IMR-90 (cell line): Measurements from ENCODE around the gene SALL4. TPM values are rescaled to one million over a fixed set of nuclear protein-coding genes. Genes with fewer than 3 reads are reported as not detected.

ENCODE experiments used
- ATAC-seq: fragments of 200-7000 bp; cut with Tn5 transposase; 2 replicates; pipeline ENCODE4 v1.9.1; 2020; ENCODE audit warnings: low read depth, mild to moderate bottlenecking, moderate library complexity
- BruUV-seq: library from RNA; stranded (reverse); fragments of 400-500 nt; replicated peaks from 2 replicates; lab custom pipeline; 2021; lab: Mats Ljungman, UMichigan
- CTCF ChIA-PET: fragments of 300-600 bp; formaldehyde crosslinking; extraction: SDS; loops from one replicate; lab custom pipeline; 2021; ENCODE audit warnings: antibody characterized with exemption; lab: Yijun Ruan, JAX
- POLR2A ChIA-PET: fragments of 300-600 bp; sonication (Branson Sonifier 250); formaldehyde crosslinking; loops from one replicate; lab custom pipeline; 2022; ENCODE audit warnings: antibody characterized with exemption; ENCODE audit not compliant: unreplicated experiment; lab: Charles Lee
- DNase-seq: peaks from one replicate; pipeline ENCODE4 v3.0.0; 2013
- H2AFZ ChIP-seq: replicated peaks from 2 replicates; pipeline ENCODE3; 2013; ENCODE audit warnings: low read length, mild to moderate bottlenecking; ENCODE audit not compliant: poor library complexity
- H2AK5ac ChIP-seq: 2 replicates; pipeline ENCODE4 v1.6.1; 2013; ENCODE audit warnings: low read depth, low read length, inconsistent platforms
- H2AK9ac ChIP-seq: replicated peaks from 2 replicates; pipeline ENCODE3; 2013; ENCODE audit warnings: mild to moderate bottlenecking, low read depth, low read length, moderate library complexity; ENCODE audit not compliant: poor library complexity
- H2BK120ac ChIP-seq: 2 replicates; pipeline ENCODE4 v1.6.1; 2013; ENCODE audit warnings: low read depth, low read length, inconsistent platforms
- H2BK15ac ChIP-seq: 3 replicates; pipeline ENCODE4 v1.6.1; 2013; ENCODE audit warnings: low read depth, low read length, inconsistent platforms
- H2BK20ac ChIP-seq: 2 replicates; pipeline ENCODE4 v1.6.1; 2013; ENCODE audit warnings: low read depth, mild to moderate bottlenecking, inconsistent platforms, low read length, moderate library complexity
- H2BK5ac ChIP-seq: 2 replicates; pipeline ENCODE4 v1.6.1; 2013; ENCODE audit warnings: mild to moderate bottlenecking, low read depth, low read length, inconsistent platforms; ENCODE audit not compliant: poor library complexity, severe bottlenecking
- H3K14ac ChIP-seq: replicated peaks from 2 replicates; pipeline ENCODE4 v1.6.1; 2013; ENCODE audit warnings: low read depth, low read length, inconsistent platforms
- H3K18ac ChIP-seq: 2 replicates; pipeline ENCODE4 v1.6.1; 2013; ENCODE audit warnings: low read depth, low read length, control low read depth
- H3K23ac ChIP-seq: 2 replicates; pipeline ENCODE4 v1.6.1; 2013; ENCODE audit warnings: low read depth, low read length, inconsistent platforms
- H3K27ac ChIP-seq: 2 replicates; pipeline ENCODE4 v1.5.1; 2013; ENCODE audit warnings: mild to moderate bottlenecking, control low read depth, low read length; ENCODE audit not compliant: insufficient read depth
- H3K27me3 ChIP-seq: 2 replicates; pipeline ENCODE4 v1.6.1; 2013; ENCODE audit warnings: low read length; ENCODE audit not compliant: control insufficient read depth, insufficient read depth
- H3K36me3 ChIP-seq: 2 replicates; pipeline ENCODE4 v1.6.1; 2013; ENCODE audit warnings: low read length, mixed read lengths; ENCODE audit not compliant: control insufficient read depth, insufficient read depth
- H3K4ac ChIP-seq: 2 replicates; pipeline ENCODE4 v1.6.1; 2013; ENCODE audit warnings: low read depth, low read length, inconsistent platforms
- H3K4me1 ChIP-seq: 2 replicates; pipeline ENCODE4 v1.6.1; 2013; ENCODE audit warnings: low read length, mixed read lengths; ENCODE audit not compliant: control insufficient read depth, insufficient read depth
- H3K4me2 ChIP-seq: 2 replicates; pipeline ENCODE4 v1.6.1; 2013; ENCODE audit warnings: low read depth, mild to moderate bottlenecking, control low read depth, low read length, moderate library complexity
- H3K4me3 ChIP-seq: 2 replicates; pipeline ENCODE4 v1.5.1; 2013; ENCODE audit warnings: low read depth, mild to moderate bottlenecking, control low read depth, low read length, moderate library complexity; ENCODE audit not compliant: insufficient read depth
- H3K56ac ChIP-seq: 2 replicates; pipeline ENCODE4 v1.6.1; 2013; ENCODE audit warnings: low read length, inconsistent platforms; ENCODE audit not compliant: insufficient read depth; ENCODE audit errors: extremely low read depth
- H3K79me1 ChIP-seq, 2 experiments: 2 replicates each; pipeline ENCODE4 v1.6.1; 2013; ENCODE audit warnings: low read length in 2 of 2, inconsistent platforms in 1 of 2, low read depth in 1 of 2
- H3K9ac ChIP-seq: 2 replicates; pipeline ENCODE4 v1.6.1; 2013; ENCODE audit warnings: low read depth, low read length, control low read depth
- H3K9me1 ChIP-seq: 2 replicates; pipeline ENCODE4 v1.6.1; 2013; ENCODE audit warnings: low read length, inconsistent platforms; ENCODE audit not compliant: insufficient read depth
- H3K9me3 ChIP-seq: 2 replicates; pipeline ENCODE4 v1.6.1; 2013; ENCODE audit warnings: low read length; ENCODE audit not compliant: control insufficient read depth, insufficient read depth
- H4K20me1 ChIP-seq: 2 replicates; pipeline ENCODE4 v1.6.1; 2013; ENCODE audit warnings: low read length, inconsistent platforms; ENCODE audit not compliant: insufficient read depth
- H4K5ac ChIP-seq: 2 replicates; pipeline ENCODE4 v1.6.1; 2013; ENCODE audit warnings: mild to moderate bottlenecking, low read depth, low read length, control low read depth
- H4K8ac ChIP-seq, 2 experiments: 2 replicates each; pipeline ENCODE4 v1.6.1; 2013; ENCODE audit warnings: low read depth in 2 of 2, low read length in 2 of 2, control low read depth in 1 of 2, inconsistent platforms in 1 of 2
- H4K91ac ChIP-seq: 2 replicates; pipeline ENCODE4 v1.6.1; 2013; ENCODE audit warnings: low read depth, low read length, inconsistent platforms; ENCODE audit not compliant: insufficient read depth
- BHLHE40 ChIP-seq: fragments of 150-350 bp; IDR thresholded peaks from 2 replicates; pipeline ENCODE4 v1.6.1; 2016; ENCODE audit warnings: mild to moderate bottlenecking, low read depth, low read length
- CEBPB ChIP-seq: IDR thresholded peaks from 2 replicates; pipeline ENCODE4 v1.6.1; 2012; ENCODE audit warnings: low read depth, low read length, improper control_type of control experiment
- CHD1 ChIP-seq: IDR thresholded peaks from 2 replicates; pipeline ENCODE4 v1.6.1; 2012; ENCODE audit warnings: low read depth, low read length, improper control_type of control experiment
- CTCF ChIP-seq: conservative IDR thresholded peaks from 2 replicates; pipeline ENCODE4 v1.5.1; 2012; ENCODE audit warnings: mild to moderate bottlenecking, low read depth, low read length, improper control_type of control experiment
- ELK1 ChIP-seq: fragments of 150-350 bp; IDR thresholded peaks from 2 replicates; pipeline ENCODE4 v1.6.1; 2016; ENCODE audit warnings: low read depth, mild to moderate bottlenecking, low read length, moderate library complexity, borderline replicate concordance
- FOS ChIP-seq: fragments of 150-350 bp; IDR thresholded peaks from 2 replicates; pipeline ENCODE4 v1.6.1; 2016; ENCODE audit warnings: low read depth, low read length
- MAFK ChIP-seq: IDR thresholded peaks from 2 replicates; pipeline ENCODE4 v1.6.1; 2012; ENCODE audit warnings: low read depth, low read length, improper control_type of control experiment
- MAZ ChIP-seq: IDR thresholded peaks from 2 replicates; pipeline ENCODE4 v1.6.1; 2012; ENCODE audit warnings: low read depth, mild to moderate bottlenecking, low read length, improper control_type of control experiment, moderate library complexity, borderline replicate concordance
- MXI1 ChIP-seq: IDR thresholded peaks from 2 replicates; pipeline ENCODE4 v1.6.1; 2012; ENCODE audit warnings: low read depth, mild to moderate bottlenecking, low read length, moderate library complexity, borderline replicate concordance
- NFE2L2 ChIP-seq: fragments of 150-350 bp; IDR thresholded peaks from 2 replicates; pipeline ENCODE4 v1.6.1; 2016; ENCODE audit warnings: low read depth, mild to moderate bottlenecking, low read length
- POLR2A ChIP-seq: IDR thresholded peaks from 2 replicates; pipeline ENCODE4 v1.6.1; 2012; ENCODE audit warnings: mild to moderate bottlenecking, low read depth, low read length
- RAD21 ChIP-seq: IDR thresholded peaks from 2 replicates; pipeline ENCODE4 v1.6.1; 2012; ENCODE audit warnings: low read length, improper control_type of control experiment
- RCOR1 ChIP-seq: IDR thresholded peaks from 2 replicates; pipeline ENCODE4 v1.6.1; 2012; ENCODE audit warnings: mild to moderate bottlenecking, low read length, improper control_type of control experiment; ENCODE audit not compliant: insufficient replicate concordance
- RFX5 ChIP-seq: IDR thresholded peaks from 2 replicates; pipeline ENCODE4 v1.8.0; 2012; ENCODE audit warnings: low read depth, mild to moderate bottlenecking, low read length, moderate library complexity
- SMC3 ChIP-seq: fragments of 150-350 bp; IDR thresholded peaks from 2 replicates; pipeline ENCODE4 v1.6.1; 2016; ENCODE audit warnings: low read depth, mild to moderate bottlenecking, antibody characterized with exemption, low read length, moderate library complexity
- USF2 ChIP-seq: fragments of 150-350 bp; IDR thresholded peaks from 2 replicates; pipeline ENCODE4 v1.6.1; 2017; ENCODE audit warnings: mild to moderate bottlenecking, antibody characterized with exemption, low read length, low read depth
- WGBS, 2 experiments: methylation state at CpG; one replicate each; pipeline versions ENCODE4 v1.1.5 to v1.1.7; 2013; ENCODE audit warnings: missing lambda C conversion rate in 2 of 2; ENCODE audit not compliant: insufficient read length in 1 of 2; ENCODE audit errors: extremely low coverage in 2 of 2; 5-methylcytosine and 5-hydroxymethylcytosine counted together
- dilution Hi-C: fragments of 300-500 bp; cut with HindIII; formaldehyde crosslinking; loops from one replicate; pipeline ENCODE4 v1.14.3; 2018; ENCODE audit warnings: low sequenced_read_pairs; ENCODE audit not compliant: unreplicated experiment
- in situ Hi-C: fragments of 300-500 bp; cut with MboI; formaldehyde crosslinking; loops from 3 replicates; pipeline ENCODE4 v1.14.3; 2019; ENCODE audit warnings: low sequenced_read_pairs, inconsistent platforms, mixed read lengths
- intact Hi-C: fragments of 100-400 bp; cut with micrococcal nuclease; formaldehyde crosslinking; loops from 2 replicates; pipeline ENCODE4 v1.10.0; 2022
- polyA plus RNA-seq, 3 experiments: library from polyadenylated mRNA; depleted of rRNA; stranded (reverse); fragments of >200 nt; gene quantifications; 2 replicates each; pipeline ENCODE4 v1.2.3, GENCODE V29; 2012; ENCODE audit warnings: low replicate concordance in 1 of 3
- total RNA-seq: library from RNA; depleted of rRNA; stranded (reverse); fragments of >200 nt; gene quantifications from 2 replicates; pipeline ENCODE4 v1.2.3, GENCODE V29; 2012

The SALL4 gene
- total and polyA plus RNA-seq, 2 of the 4 experiments (the other 2 are of a cell fraction) = not detected

- ChIA-PET POLR2A (no interaction called here), CTCF (no interaction called here)
- no peak overlapping the region for H3K4ac ChIP-seq
- no peak overlapping the region for H4K8ac ChIP-seq
- no peak overlapping the region for H3K4me3 ChIP-seq
- H4K20me1 ChIP-seq = no peaks in the 10 kb centered on the region
- peaks cover 5% of the 10 kb centered on the region; the same call in 1 of the 2 replicates for H3K4me1 ChIP-seq
- no peak overlapping the region for H3K23ac ChIP-seq
- no peaks in the 10 kb centered on the region for H3K79me1 ChIP-seq
- intact Hi-C loops = no loop called here
- no peak overlapping the region for H2AFZ ChIP-seq
- H4K91ac ChIP-seq = no peak overlapping the region
- H3K27ac ChIP-seq = no peak overlapping the region
- H3K18ac ChIP-seq = no peak overlapping the region
- H3K14ac ChIP-seq = no peak overlapping the region
- no CpG with 5 or more reads among the region's 3 CpGs for WGBS, 2 experiments
- no peak overlapping the region for H3K4me2 ChIP-seq
- no peak overlapping the region for H3K56ac ChIP-seq
- H3K36me3 ChIP-seq = no peaks in the 10 kb centered on the region
- no peak overlapping the region for H4K5ac ChIP-seq
- in situ Hi-C loops = no loop called here
- H3K27me3 ChIP-seq = peaks cover 20% of the 10 kb centered on the region
- ATAC-seq (no peak), DNase-seq (no peak)
- no peak overlapping the region for H2AK5ac ChIP-seq
- no peak overlapping the region for H2BK15ac ChIP-seq
- BruUV-seq = no TSS peak
- no peak overlapping the region for H2BK5ac ChIP-seq
- dilution Hi-C loops = no loop called here
- TF ChIP-seq MXI1 = no peak
- TF ChIP-seq CTCF = no peak
- no peak for TF ChIP-seq RAD21
- TF ChIP-seq ELK1 = no peak
- TF ChIP-seq MAZ = no peak
- no peak for TF ChIP-seq POLR2A
- no peak for TF ChIP-seq SMC3
- TF ChIP-seq BHLHE40 = no peak
- no peak for TF ChIP-seq USF2
- no peak for TF ChIP-seq FOS
- no peak for TF ChIP-seq MAFK
- TF ChIP-seq CEBPB = no peak
- TF ChIP-seq RFX5 = no peak
- TF ChIP-seq RCOR1 = no peak
- no peak for TF ChIP-seq CHD1
- TF ChIP-seq NFE2L2 = no peak
- no peak overlapping the region for H2AK9ac ChIP-seq
- H3K9ac ChIP-seq = no peak overlapping the region
- H3K9me1 ChIP-seq = no peaks in the 10 kb centered on the region
- no peaks in the 10 kb centered on the region for H3K9me3 ChIP-seq
- no peak overlapping the region for H2BK20ac ChIP-seq
- H2BK120ac ChIP-seq = no peak overlapping the region
Measured at GRCh38 chr20:51796340-51796739, 6.0 kb downstream of the SALL4 start.
